ENCODE measurements around the gene ADGRG6.

DNA sequence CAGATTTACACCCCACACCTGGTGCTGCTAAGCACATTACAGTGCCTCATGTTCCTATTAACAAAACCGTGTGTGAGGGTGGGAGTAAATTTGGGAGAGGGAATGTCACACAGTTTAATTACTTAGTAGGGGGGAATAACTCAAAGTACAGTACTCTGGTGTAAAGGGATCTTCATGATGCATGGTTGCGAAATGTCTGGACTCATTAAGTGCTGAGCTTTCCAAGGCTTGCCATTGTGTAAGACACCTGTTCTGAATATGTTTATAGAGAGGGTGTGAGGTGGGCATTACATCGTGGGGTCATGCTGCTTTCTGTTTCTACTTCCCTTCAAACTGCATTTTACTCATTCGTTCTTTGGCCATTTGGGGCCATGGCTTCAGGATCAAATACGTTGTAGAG lies 181.2 kb downstream of the ADGRG6 start:
- TF ChIP-seq EZH2 (optimal IDR thresholded peaks at IDR 0.05; ENCODE audit: low read depth, low read length), result no peak
- no peak for TF ChIP-seq EZH2phosphoT487 (IDR thresholded peaks at IDR 0.05; ENCODE audit: low read length)

All from MM.1S (cell line).